ENCODE measurements around the gene CD52. TPM values are rescaled to one million over a fixed set of nuclear protein-coding genes. Genes with fewer than 3 reads are reported as not detected.
"Not testable (repeated sequence)": the region's sequence is repeated elsewhere in the genome, so short reads cannot be mapped to it uniquely, and the experiment has no call there.

Gene CD52
- total RNA-seq, 4 donors from 2014 or later: 4.8 TPM; not detected in 3

DNA sequence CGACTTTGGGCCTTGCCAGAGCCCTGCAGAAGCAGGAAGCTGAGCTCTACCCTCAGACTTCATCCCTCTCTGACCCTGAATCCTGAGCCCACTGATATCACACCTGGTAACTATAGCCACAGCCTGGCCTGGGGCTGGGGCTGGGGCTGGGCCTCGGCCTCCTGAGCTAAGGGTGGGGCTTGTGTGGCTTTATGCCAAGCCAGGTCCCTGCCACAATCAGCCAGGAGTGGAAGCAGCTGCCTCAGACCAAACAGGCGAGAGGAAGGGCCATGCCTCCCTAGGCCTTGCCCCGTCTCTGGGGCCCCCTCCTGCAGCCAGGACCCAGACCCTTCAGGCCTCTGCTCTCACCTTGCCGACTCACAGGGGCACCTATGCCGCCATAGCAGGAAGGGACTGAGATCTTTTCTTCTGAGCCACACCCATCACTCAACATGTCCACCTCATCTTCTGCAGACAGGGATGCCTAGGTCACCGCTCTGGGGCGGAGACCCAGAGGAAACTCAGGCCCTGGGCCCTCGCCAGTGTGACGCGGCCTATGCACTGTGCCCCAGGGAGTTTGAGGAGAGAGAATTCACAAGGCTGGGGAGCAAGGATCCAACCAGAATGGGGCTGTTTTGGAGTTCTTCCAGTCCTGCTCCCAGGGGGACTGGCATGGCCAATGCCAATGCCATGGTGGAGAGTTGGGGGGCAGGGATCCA is 17.0 kb upstream of the CD52 start:
- Histone ChIP-seq H3K36me3 (peaks cover 0 to 31% (median 0%) of the 10 kb centered on the region in 3 donors), H3K4me3 (no peak overlapping the region), H3K4me1 (peaks cover 0 to 10% (median 2%) of the 10 kb centered on the region in 4 donors), H3K9me3 (no peaks in the 10 kb centered on the region), H3K27ac (no peak overlapping the region), H3K27me3 (no peaks in the 10 kb centered on the region)
- WGBS, 2 donors: 85 to 92% methylated on average over 9 to 11 of the region's 11 CpGs
- no peak for DNase-seq (ENCODE audit: low spot score in 2 of 2)
- TF ChIP-seq EP300 (IDR thresholded peaks at IDR 0.05) (no peak), POLR2A (IDR thresholded peaks at IDR 0.05) (no peak), CTCF (IDR thresholded peaks at IDR 0.05) (no peak)

DNA sequence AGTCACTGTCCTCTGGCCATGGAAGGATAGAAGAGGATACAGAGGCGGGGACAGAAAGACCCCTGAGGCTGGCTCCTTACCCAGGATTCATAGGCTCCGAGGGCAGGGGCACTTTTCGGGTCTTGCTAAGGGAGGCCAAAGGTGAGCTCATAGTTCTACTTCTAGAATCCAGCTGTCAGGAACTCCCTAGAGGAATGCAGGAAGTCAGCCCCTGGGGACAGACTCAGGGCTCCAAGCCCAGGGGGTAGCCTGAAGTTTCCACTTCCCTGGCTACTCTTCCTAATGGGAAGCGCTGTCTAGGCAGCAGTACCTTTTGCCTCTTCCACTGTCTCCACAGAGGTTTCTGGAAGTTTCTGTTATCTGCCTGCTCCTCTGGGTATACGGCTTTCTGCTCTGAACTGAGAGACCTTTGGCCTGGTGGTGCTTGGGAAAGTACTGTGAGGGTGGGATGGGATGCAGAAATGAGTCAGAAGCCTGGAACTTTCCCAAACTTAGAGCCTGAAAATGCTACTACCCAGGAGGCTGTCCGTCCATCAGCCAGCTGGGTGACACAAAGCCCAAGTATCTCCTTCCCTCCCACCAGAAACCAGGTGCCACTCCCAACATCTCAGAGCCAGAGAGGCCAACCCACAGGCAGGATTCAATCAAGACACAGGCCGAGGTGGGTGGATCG is 14.9 kb upstream of the CD52 start:
- Histone ChIP-seq H3K27me3 (no peaks in the 10 kb centered on the region), H3K36me3 (peaks cover 0 to 10% (median 0%) of the 10 kb centered on the region in 3 donors), H3K27ac (no peak overlapping the region), H3K4me1 (peaks cover 0 to 27% (median 8%) of the 10 kb centered on the region in 4 donors), H3K9me3 (no peaks in the 10 kb centered on the region), H3K4me3 (no peak overlapping the region)
- DNase-seq (ENCODE audit: low spot score in 2 of 2): no peak
- WGBS, 2 donors: 48 to 49% methylated on average over 8 of the region's 8 CpGs
- TF ChIP-seq POLR2A (IDR thresholded peaks at IDR 0.05) (no peak), CTCF (IDR thresholded peaks at IDR 0.05) (no peak), EP300 (IDR thresholded peaks at IDR 0.05) (no peak)

DNA sequence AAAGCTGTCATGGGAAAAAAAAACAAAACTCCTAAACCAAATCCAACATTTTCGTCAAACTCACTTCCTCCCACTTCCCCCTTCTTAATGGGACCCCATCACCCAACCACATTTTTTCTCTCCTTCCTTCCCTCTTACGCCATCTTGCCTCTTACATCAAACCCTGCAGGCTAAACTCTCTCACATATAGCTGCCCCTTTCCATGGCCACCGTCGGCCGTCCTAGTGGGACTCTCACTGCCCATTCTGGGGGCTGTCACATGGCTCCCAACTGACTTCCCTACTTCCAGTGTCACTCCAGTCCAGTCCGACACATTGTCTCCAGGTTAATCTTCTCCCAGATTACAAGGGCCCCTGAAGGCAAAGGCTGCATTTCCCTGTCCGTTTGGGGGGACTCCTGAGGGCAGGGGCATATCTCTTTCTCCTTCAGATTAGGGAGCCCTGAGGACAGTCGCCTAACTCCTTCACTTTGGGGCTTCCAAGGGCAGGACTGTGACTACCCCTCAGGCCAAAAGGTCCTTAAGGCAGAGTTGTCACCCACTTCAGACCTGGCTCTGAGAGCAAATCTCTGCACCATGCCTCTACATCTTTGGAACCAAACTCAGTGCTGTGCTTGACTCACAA is 12.0 kb upstream of the CD52 start:
- DNase-seq (ENCODE audit: low spot score in 2 of 2): no peak
- Histone ChIP-seq H3K4me1 (peaks cover 0 to 27% (median 8%) of the 10 kb centered on the region in 4 donors), H3K27ac (peak overlapping the region in 3 of 4 donors; percentile 47 to 79 (median 51)), H3K36me3 (peaks cover 0 to 8% (median 0%) of the 10 kb centered on the region in 3 donors), H3K9me3 (no peaks in the 10 kb centered on the region), H3K27me3 (no peaks in the 10 kb centered on the region), H3K4me3 (peak overlapping the region; percentile 39 to 83 (median 72))
- TF ChIP-seq EP300 (IDR thresholded peaks at IDR 0.05) (no peak), CTCF (IDR thresholded peaks at IDR 0.05) (no peak), POLR2A (IDR thresholded peaks at IDR 0.05) (no peak)
- 35 to 41% methylated on average over 8 of the region's 8 CpGs for WGBS, 2 donors

DNA sequence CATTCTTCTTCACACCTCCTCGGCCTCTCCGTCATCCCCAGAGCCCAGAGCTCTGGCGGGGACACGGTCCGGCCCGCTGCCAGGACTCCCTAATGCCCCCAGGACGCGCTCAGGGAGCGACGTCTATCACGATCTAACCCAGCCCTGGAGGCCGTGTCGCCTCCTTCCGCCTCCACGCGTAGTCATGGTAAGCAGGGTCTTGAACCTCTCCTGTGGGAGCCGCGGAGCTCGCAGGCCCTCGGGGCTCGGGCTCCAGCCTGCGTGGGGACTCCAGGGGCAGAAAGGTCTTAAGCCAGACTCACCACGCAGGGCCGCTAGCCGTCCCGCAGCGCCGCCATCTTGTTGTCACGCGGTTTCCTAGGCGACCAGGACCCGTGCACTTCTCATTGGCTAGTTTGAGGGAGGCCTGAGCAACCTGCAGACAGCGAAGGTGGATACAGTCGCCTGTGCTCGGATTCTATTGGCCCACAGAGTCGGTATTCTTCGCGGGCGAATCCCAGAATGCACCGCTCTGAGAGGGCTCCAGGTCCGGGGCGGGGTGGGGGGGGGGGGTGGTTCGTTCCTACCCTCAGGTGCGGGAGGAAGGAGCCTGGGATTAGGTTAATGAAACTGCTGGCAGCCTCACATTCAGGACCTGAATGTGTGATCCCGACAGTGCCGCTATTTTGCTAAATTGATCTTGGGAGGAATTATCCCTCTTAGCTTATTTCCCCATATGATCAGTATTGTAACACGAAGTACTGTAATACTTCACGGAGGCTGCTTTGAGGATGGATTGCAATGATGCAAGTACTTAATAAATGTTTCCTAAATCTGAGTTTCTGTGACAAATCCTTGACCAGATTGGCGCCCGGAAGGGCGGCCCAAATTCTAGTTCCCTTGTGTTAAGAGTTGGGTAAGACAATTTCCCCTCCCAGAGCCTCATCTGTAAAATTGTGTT is 11.2 kb upstream of the CD52 start, which contains the start of gene UBXN11:
TSS of gene UBXN11 (minus strand) at position 347 of the 940 bp plus-strand sequence. CDS start 3,753 bp downstream, outside the sequence.
- Histone ChIP-seq H3K9me3 (no peaks in the 10 kb centered on the region), H3K4me3 (peak within 1 kb of the TSS; percentile 39 to 83 (median 72)), H3K4me1 (peaks cover 0 to 27% (median 8%) of the 10 kb centered on the region in 4 donors), H3K27me3 (no peaks in the 10 kb centered on the region), H3K27ac (peak within 1 kb of the TSS in 3 of 4 donors; percentile 47 to 79 (median 51)), H3K36me3 (peaks cover 0 to under 1% (median 0%) of the 10 kb centered on the region in 3 donors)
- TF ChIP-seq EP300 (IDR thresholded peaks at IDR 0.05): peak in 1 of 2 donors; percentile 43
- no peak for TF ChIP-seq POLR2A (IDR thresholded peaks at IDR 0.05)
- WGBS, 2 donors: 3 to 4% methylated on average over 33 to 47 of the region's 51 CpGs
- DNase-seq (ENCODE audit: low spot score in 2 of 2): peak; percentile 74 to 87

- DNase-seq (ENCODE audit: low spot score in 2 of 2): no peak
- H3K36me3 ChIP-seq: no peaks in the 10 kb centered on the region
- peaks cover 0 to 27% (median 8%) of the 10 kb centered on the region in 4 donors for H3K4me1 ChIP-seq
- peak overlapping the region in 1 of 4 donors; percentile 70 for H3K4me3 ChIP-seq
- peak overlapping the region in 2 of 4 donors; percentile 40 to 51 for H3K27ac ChIP-seq
- no peaks in the 10 kb centered on the region for H3K9me3 ChIP-seq
- 50 to 51% methylated on average over 6 of the region's 6 CpGs for WGBS, 2 donors
- no peaks in the 10 kb centered on the region for H3K27me3 ChIP-seq
- TF ChIP-seq POLR2A (IDR thresholded peaks at IDR 0.05) (no peak), CTCF (IDR thresholded peaks at IDR 0.05) (no peak), EP300 (IDR thresholded peaks at IDR 0.05) (no peak)
Measured at GRCh38 chr1:26307363-26307781, 10.4 kb upstream of the CD52 start.

GRCh38 chr1:26307966-26308899 is 9.5 kb upstream of the CD52 start:
- Histone ChIP-seq H3K4me1 (peaks cover 0 to 22% (median 8%) of the 10 kb centered on the region in 4 donors), H3K27ac (peak overlapping the region in 1 of 4 donors; percentile 51)
- DNase-seq (ENCODE audit: low spot score in 2 of 2); H3K4me3 ChIP-seq; H3K36me3 ChIP-seq; H3K27me3 ChIP-seq; H3K9me3 ChIP-seq: not testable (repeated sequence)
- WGBS, 2 donors: 84 to 88% methylated on average over 21 of the region's 21 CpGs
